ENCODE results near the gene CUL4B. TPM values are rescaled to one million over a fixed set of nuclear protein-coding genes. Genes with fewer than 3 reads are reported as not detected.
A peak's percentile ranks its signal among the peaks of the same experiment; 100 is the strongest.
"Not testable (repeated sequence)": the region's sequence is repeated elsewhere in the genome, so short reads cannot be mapped to it uniquely, and the experiment has no call there.

Gene CUL4B
- total RNA-seq, 1 experiment from 2014 or later: 20.5 TPM

GRCh38 chrX:120549483-120550452 is 11.0 kb downstream of the CUL4B start:
- peak; percentile 82 for DNase-seq (ENCODE audit: low read depth)
- in situ Hi-C loops (cut with HindIII; ENCODE audit: low pct_unique_long_range_greater_than_20kb, low sequenced_read_pairs): no loop called here

GRCh38 chrX:120536061-120536460 is 24.7 kb downstream of the CUL4B start:
- in situ Hi-C loops (cut with HindIII; ENCODE audit: low pct_unique_long_range_greater_than_20kb, low sequenced_read_pairs): no loop called here
- DNase-seq (ENCODE audit: low read depth): no peak

GRCh38 chrX:120534413-120535205 is 26.2 kb downstream of the CUL4B start:
- no peak for DNase-seq (ENCODE audit: low read depth)
- in situ Hi-C loops (cut with HindIII; ENCODE audit: low pct_unique_long_range_greater_than_20kb, low sequenced_read_pairs): no loop called here

- in situ Hi-C loops (cut with HindIII; ENCODE audit: low pct_unique_long_range_greater_than_20kb, low sequenced_read_pairs): no loop called here
- DNase-seq (ENCODE audit: low read depth): no peak
Observed at GRCh38 chrX:120522820-120523219, 37.9 kb downstream of the CUL4B start.

GRCh38 chrX:120517936-120518335 is 42.8 kb downstream of the CUL4B start:
- in situ Hi-C loops (cut with HindIII; ENCODE audit: low pct_unique_long_range_greater_than_20kb, low sequenced_read_pairs): no loop called here
- DNase-seq (ENCODE audit: low read depth): peak; percentile 71

GRCh38 chrX:120514236-120514635 is 46.5 kb downstream of the CUL4B start:
- peak; percentile 31 for DNase-seq (ENCODE audit: low read depth)

GRCh38 chrX:120512627-120513026 is 48.1 kb downstream of the CUL4B start:
- peak; percentile 10 for DNase-seq (ENCODE audit: low read depth)
- in situ Hi-C loops (cut with HindIII; ENCODE audit: low pct_unique_long_range_greater_than_20kb, low sequenced_read_pairs): no loop called here

More at GRCh38 chrX:120514236-120514635, 46.5 kb downstream of the CUL4B start:
- in situ Hi-C loops (cut with HindIII; ENCODE audit: low pct_unique_long_range_greater_than_20kb, low sequenced_read_pairs): no loop called here

GRCh38 chrX:120512222-120512621 is 48.5 kb downstream of the CUL4B start:
- no peak for DNase-seq (ENCODE audit: low read depth)
- in situ Hi-C loops (cut with HindIII; ENCODE audit: low pct_unique_long_range_greater_than_20kb, low sequenced_read_pairs): no loop called here

GRCh38 chrX:120504569-120504968 is 56.2 kb downstream of the CUL4B start:
- DNase-seq (ENCODE audit: low read depth): no peak
- in situ Hi-C loops (cut with HindIII; ENCODE audit: low pct_unique_long_range_greater_than_20kb, low sequenced_read_pairs): no loop called here

GRCh38 chrX:120499301-120500072 is 61.3 kb downstream of the CUL4B start:
- in situ Hi-C loops (cut with HindIII; ENCODE audit: low pct_unique_long_range_greater_than_20kb, low sequenced_read_pairs): no loop called here
- DNase-seq (ENCODE audit: low read depth): no peak

- in situ Hi-C loops (cut with HindIII; ENCODE audit: low pct_unique_long_range_greater_than_20kb, low sequenced_read_pairs); DNase-seq (ENCODE audit: low read depth): not testable (repeated sequence)
Observed at GRCh38 chrX:120490119-120490518, 70.6 kb downstream of the CUL4B start.

- in situ Hi-C loops (cut with HindIII; ENCODE audit: low pct_unique_long_range_greater_than_20kb, low sequenced_read_pairs): no loop called here
- peak; percentile 60 for DNase-seq (ENCODE audit: low read depth)
Observed at GRCh38 chrX:120486786-120487185, 74.0 kb downstream of the CUL4B start.

- DNase-seq (ENCODE audit: low read depth): peak; percentile 90
- in situ Hi-C loops (cut with HindIII; ENCODE audit: low pct_unique_long_range_greater_than_20kb, low sequenced_read_pairs): no loop called here
Observed at GRCh38 chrX:120485638-120486520, 74.9 kb downstream of the CUL4B start.

- no peak for DNase-seq (ENCODE audit: low read depth)
- in situ Hi-C loops (cut with HindIII; ENCODE audit: low pct_unique_long_range_greater_than_20kb, low sequenced_read_pairs): no loop called here
Observed at GRCh38 chrX:120485315-120485637, 75.5 kb downstream of the CUL4B start.

GRCh38 chrX:120477453-120477852 is 83.3 kb downstream of the CUL4B start:
- in situ Hi-C loops (cut with HindIII; ENCODE audit: low pct_unique_long_range_greater_than_20kb, low sequenced_read_pairs): no loop called here
- DNase-seq (ENCODE audit: low read depth): peak; percentile 86

- in situ Hi-C loops (cut with HindIII; ENCODE audit: low pct_unique_long_range_greater_than_20kb, low sequenced_read_pairs): no loop called here
- DNase-seq (ENCODE audit: low read depth): no peak
Observed at GRCh38 chrX:120476714-120477113, 84.0 kb downstream of the CUL4B start.

GRCh38 chrX:120475447-120475846 is 85.3 kb downstream of the CUL4B start:
- in situ Hi-C loops (cut with HindIII; ENCODE audit: low pct_unique_long_range_greater_than_20kb, low sequenced_read_pairs); DNase-seq (ENCODE audit: low read depth): not testable (repeated sequence)

All from Caki2 (cell line).